Activated CD8-positive, alpha-beta memory T cell treated with anti-CD3 and anti-CD28 coated beads, Interleukin-2, amount 50 U/mL, for 1 hour (primary cell): ENCODE data around the gene TBC1D3I.
"Not testable (repeated sequence)": the region's sequence is repeated elsewhere in the genome, so short reads cannot be mapped to it uniquely, and the experiment has no call there.

Experiments
- DNase-seq: peaks from one replicate; pipeline ENCODE4 v3.0.0-alpha.2; 2020; ENCODE audit errors: extremely low read depth

TBC1D3I gene

GRCh38 chr17:36206486-36206821 is 57.9 kb downstream of the TBC1D3I start:
- not testable (repeated sequence) for DNase-seq

- DNase-seq = no peak
Measured at GRCh38 chr17:36205637-36206485, 58.5 kb downstream of the TBC1D3I start.

GRCh38 chr17:36204724-36205500 is 59.5 kb downstream of the TBC1D3I start:
- DNase-seq = no peak
